ENCODE results near the gene EMC9. TPM values are rescaled to one million over a fixed set of nuclear protein-coding genes. Genes with fewer than 3 reads are reported as not detected.

EMC9 gene
- total RNA-seq, 1 experiment from 2014 or later: 27.4 TPM

DNA sequence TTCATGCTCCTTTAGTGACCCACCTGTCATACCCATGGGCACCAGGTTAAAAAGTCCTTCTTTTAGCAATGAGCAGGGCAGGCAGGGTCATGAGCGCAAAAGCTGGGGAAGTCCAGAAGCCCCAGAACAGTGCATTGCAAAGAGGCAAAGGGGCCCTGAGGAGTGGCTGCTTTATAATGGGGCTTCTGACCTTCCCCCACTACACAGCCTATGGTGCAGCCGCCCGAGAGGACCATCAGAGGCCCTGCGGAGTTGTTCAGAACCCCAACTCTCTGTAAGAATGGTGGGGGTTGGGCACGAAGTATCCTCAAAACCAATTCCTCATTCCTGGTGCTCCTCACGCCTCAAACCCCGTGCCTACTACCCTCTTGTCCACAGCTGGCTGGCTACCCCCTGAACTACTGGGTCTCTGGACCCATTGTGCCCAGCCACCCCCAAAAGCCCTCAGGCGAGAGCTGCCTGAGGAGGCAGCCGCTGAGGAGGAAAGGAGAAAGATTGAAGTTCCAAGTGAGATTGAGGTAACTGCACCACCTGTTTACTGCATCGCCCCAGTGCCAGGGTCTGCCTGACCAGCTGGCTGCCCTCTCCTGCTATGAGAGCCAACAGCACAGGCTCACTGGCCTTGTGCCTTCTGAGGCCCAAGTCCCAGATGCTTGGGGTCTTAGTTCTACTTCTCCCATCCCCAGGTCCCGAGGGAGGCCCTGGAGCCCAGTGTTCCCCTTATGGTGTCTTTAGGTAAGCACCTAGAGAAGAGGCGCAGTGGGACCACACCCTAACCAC is 37.2 kb upstream of the EMC9 start:
- Histone ChIP-seq H4K20me1 (ENCODE audit: insufficient read depth) (no peaks in the 10 kb centered on the region; the same call in 1 of the 2 replicates), H3K9me3 (ENCODE audit: insufficient read depth, low read depth) (no peaks in the 10 kb centered on the region), H3K4me3 (no peak overlapping the region), H3K27ac (no peak overlapping the region), H3F3A (ENCODE audit: insufficient read depth, low read depth) (no peaks in the 10 kb centered on the region; the same call in 1 of the 2 replicates), H3K36me3 (ENCODE audit: low read depth) (no peaks in the 10 kb centered on the region), H3K9me2 (ENCODE audit: insufficient read depth) (no peaks in the 10 kb centered on the region), H3K27me3 (ENCODE audit: insufficient read depth, low read depth) (no peaks in the 10 kb centered on the region), H3K79me2 (ENCODE audit: low read depth) (no peaks in the 10 kb centered on the region), H3K4me1 (replicated peaks; ENCODE audit: insufficient read depth) (no peaks in the 10 kb centered on the region), H2AFZ (no peak overlapping the region), H3K4me2 (no peak overlapping the region)
- no peak for TF ChIP-seq EZH2 (IDR thresholded peaks at IDR 0.05; ENCODE audit: low read depth)
- TF ChIP-seq, protein P1, sequence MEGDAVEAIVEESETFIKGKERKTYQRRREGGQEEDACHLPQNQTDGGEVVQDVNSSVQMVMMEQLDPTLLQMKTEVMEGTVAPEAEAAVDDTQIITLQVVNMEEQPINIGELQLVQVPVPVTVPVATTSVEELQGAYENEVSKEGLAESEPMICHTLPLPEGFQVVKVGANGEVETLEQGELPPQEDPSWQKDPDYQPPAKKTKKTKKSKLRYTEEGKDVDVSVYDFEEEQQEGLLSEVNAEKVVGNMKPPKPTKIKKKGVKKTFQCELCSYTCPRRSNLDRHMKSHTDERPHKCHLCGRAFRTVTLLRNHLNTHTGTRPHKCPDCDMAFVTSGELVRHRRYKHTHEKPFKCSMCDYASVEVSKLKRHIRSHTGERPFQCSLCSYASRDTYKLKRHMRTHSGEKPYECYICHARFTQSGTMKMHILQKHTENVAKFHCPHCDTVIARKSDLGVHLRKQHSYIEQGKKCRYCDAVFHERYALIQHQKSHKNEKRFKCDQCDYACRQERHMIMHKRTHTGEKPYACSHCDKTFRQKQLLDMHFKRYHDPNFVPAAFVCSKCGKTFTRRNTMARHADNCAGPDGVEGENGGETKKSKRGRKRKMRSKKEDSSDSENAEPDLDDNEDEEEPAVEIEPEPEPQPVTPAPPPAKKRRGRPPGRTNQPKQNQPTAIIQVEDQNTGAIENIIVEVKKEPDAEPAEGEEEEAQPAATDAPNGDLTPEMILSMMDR (conservative IDR thresholded peaks at IDR 0.05): no peak
- no TSS peak for BruUV-seq (replicated peaks)
- intact Hi-C loops (cut with micrococcal nuclease; ENCODE audit: unreplicated experiment): no loop called here
- CTCF ChIA-PET: no interaction called here
- POLR2A ChIA-PET (ENCODE audit: unreplicated experiment): no interaction called here
- DNase-seq: no peak

DNA sequence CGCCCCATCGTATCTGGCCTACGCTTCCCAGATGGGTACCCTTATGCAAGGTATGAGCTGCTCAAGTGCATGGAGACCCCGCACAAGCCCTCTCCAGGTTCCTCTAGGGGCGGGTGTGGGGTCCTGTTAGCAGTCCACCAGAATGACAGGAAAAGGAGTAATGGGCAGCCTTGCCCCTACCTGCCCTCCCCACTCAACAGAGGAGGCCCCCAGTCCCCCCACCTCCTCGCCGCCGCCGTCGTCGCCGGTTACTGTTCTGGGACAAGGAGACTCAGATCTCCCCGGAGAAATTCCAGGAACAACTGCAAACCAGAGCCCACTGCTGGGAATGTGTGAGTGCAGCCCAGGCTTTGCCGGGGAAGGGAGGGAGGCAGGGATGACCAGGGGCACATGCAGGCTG is 36.5 kb upstream of the EMC9 start:
- Histone ChIP-seq H3K4me2 (no peak overlapping the region), H3F3A (ENCODE audit: insufficient read depth, low read depth) (no peaks in the 10 kb centered on the region; the same call in 1 of the 2 replicates), H3K4me1 (replicated peaks; ENCODE audit: insufficient read depth) (no peaks in the 10 kb centered on the region), H3K27ac (no peak overlapping the region), H3K9me3 (ENCODE audit: insufficient read depth, low read depth) (no peaks in the 10 kb centered on the region), H3K27me3 (ENCODE audit: insufficient read depth, low read depth) (no peaks in the 10 kb centered on the region), H3K9me2 (ENCODE audit: insufficient read depth) (no peaks in the 10 kb centered on the region), H4K20me1 (ENCODE audit: insufficient read depth) (no peaks in the 10 kb centered on the region; the same call in 1 of the 2 replicates), H3K36me3 (ENCODE audit: low read depth) (no peaks in the 10 kb centered on the region), H3K79me2 (ENCODE audit: low read depth) (no peaks in the 10 kb centered on the region), H2AFZ (no peak overlapping the region), H3K4me3 (no peak overlapping the region)
- ChIA-PET CTCF (no interaction called here), POLR2A (ENCODE audit: unreplicated experiment) (no interaction called here)
- intact Hi-C loops (cut with micrococcal nuclease; ENCODE audit: unreplicated experiment): no loop called here
- BruUV-seq (replicated peaks): no TSS peak
- no peak for DNase-seq
- no peak for TF ChIP-seq EZH2 (IDR thresholded peaks at IDR 0.05; ENCODE audit: low read depth)
- TF ChIP-seq, protein P1 (conservative IDR thresholded peaks at IDR 0.05): no peak

DNA sequence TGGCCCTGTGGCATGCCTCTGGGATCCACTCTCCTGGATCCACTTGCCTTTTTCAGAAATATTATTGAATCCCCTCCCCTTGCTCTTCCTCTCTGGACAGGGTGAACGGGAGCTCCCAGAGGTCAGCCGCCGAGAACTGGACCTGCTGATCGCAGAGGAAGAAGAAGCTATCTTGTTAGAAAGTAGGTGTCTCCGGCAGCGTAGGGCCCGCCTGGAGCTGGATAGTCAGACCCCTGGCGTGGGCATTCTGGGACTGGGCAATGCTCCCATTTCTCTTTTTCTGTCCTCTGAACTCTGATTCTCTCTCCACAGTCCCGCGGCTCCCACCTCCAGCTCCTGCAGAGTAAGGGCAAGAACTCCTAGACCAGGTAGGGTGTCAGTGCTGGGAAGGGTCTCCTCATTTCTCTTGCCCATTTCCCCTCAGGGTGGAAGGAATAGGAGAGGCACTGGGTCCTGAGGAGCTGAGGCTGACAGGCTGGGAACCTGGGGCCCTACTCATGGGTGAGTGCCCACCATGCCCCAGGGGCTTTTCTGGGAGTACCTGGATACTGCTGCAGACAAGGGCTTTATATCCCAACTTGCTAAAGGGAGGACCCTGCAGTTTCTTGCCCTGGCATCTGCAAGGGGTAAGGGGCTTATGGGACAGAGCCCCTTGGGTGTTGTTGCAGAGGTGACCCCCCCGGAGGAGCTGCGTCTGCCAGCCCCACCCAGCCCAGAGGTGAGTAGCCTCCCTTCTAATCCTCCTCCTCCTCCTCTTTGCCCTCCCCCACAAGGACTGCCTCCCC is 35.8 kb upstream of the EMC9 start:
- no peak for DNase-seq
- no peaks in the 10 kb centered on the region for H3K4me1 ChIP-seq (replicated peaks; ENCODE audit: insufficient read depth)
- no peaks in the 10 kb centered on the region for H3K9me3 ChIP-seq (ENCODE audit: insufficient read depth, low read depth)
- no peak overlapping the region for H2AFZ ChIP-seq
- no peak overlapping the region for H3K4me2 ChIP-seq
- ChIA-PET CTCF (no interaction called here), POLR2A (ENCODE audit: unreplicated experiment) (no interaction called here)
- intact Hi-C loops (cut with micrococcal nuclease; ENCODE audit: unreplicated experiment): no loop called here
- H3K79me2 ChIP-seq (ENCODE audit: low read depth): no peaks in the 10 kb centered on the region
- H3K27me3 ChIP-seq (ENCODE audit: insufficient read depth, low read depth): no peaks in the 10 kb centered on the region
- no peak overlapping the region for H3K4me3 ChIP-seq
- H4K20me1 ChIP-seq (ENCODE audit: insufficient read depth): no peaks in the 10 kb centered on the region; the same call in 1 of the 2 replicates
- no peaks in the 10 kb centered on the region for H3K36me3 ChIP-seq (ENCODE audit: low read depth)
- no peaks in the 10 kb centered on the region for H3K9me2 ChIP-seq (ENCODE audit: insufficient read depth)
- no peaks in the 10 kb centered on the region; the same call in 1 of the 2 replicates for H3F3A ChIP-seq (ENCODE audit: insufficient read depth, low read depth)
- no peak for TF ChIP-seq EZH2 (IDR thresholded peaks at IDR 0.05; ENCODE audit: low read depth)
- TF ChIP-seq, protein P1 (conservative IDR thresholded peaks at IDR 0.05): no peak
- no peak overlapping the region for H3K27ac ChIP-seq
- no TSS peak for BruUV-seq (replicated peaks)

Measured in PC-9 (cell line).